ENCODE data around the gene SHF.

The SHF gene

GRCh38 chr15:45199136-45199810 lies 11.5 kb upstream of the SHF start:
- no peak for DNase-seq (ENCODE audit: low read depth)

GRCh38 chr15:45198337-45199135 lies 10.8 kb upstream of the SHF start:
- peak; percentile 89 for DNase-seq (ENCODE audit: low read depth)

- no peak for DNase-seq (ENCODE audit: low read depth)
Observed at GRCh38 chr15:45197512-45197911, 9.7 kb upstream of the SHF start.

GRCh38 chr15:45187578-45187893 lies 230 bp downstream of the SHF start:
- no peak for DNase-seq (ENCODE audit: low read depth)

GRCh38 chr15:45186771-45187577 lies 792 bp downstream of the SHF start:
- no peak for DNase-seq (ENCODE audit: low read depth)

GRCh38 chr15:45185903-45186770 lies 1.6 kb downstream of the SHF start:
- DNase-seq (ENCODE audit: low read depth) = no peak

GRCh38 chr15:45185069-45185779 lies 2.5 kb downstream of the SHF start:
- DNase-seq (ENCODE audit: low read depth) = no peak

GRCh38 chr15:45184562-45185041 lies 3.2 kb downstream of the SHF start:
- DNase-seq (ENCODE audit: low read depth) = no peak

GRCh38 chr15:45183511-45183910 lies 4.3 kb downstream of the SHF start:
- DNase-seq (ENCODE audit: low read depth) = no peak

GRCh38 chr15:45182996-45183395 lies 4.8 kb downstream of the SHF start:
- DNase-seq (ENCODE audit: low read depth) = no peak

- DNase-seq (ENCODE audit: low read depth) = no peak
Observed at GRCh38 chr15:45181491-45182285, 6.1 kb downstream of the SHF start.

GRCh38 chr15:45180648-45181436 lies 6.9 kb downstream of the SHF start:
- DNase-seq (ENCODE audit: low read depth) = no peak

GRCh38 chr15:45180201-45180600 lies 7.6 kb downstream of the SHF start:
- DNase-seq (ENCODE audit: low read depth) = no peak

- peak; percentile 27 for DNase-seq (ENCODE audit: low read depth)
Observed at GRCh38 chr15:45179221-45179985, 8.4 kb downstream of the SHF start.

GRCh38 chr15:45177285-45177684 lies 10.5 kb downstream of the SHF start:
- DNase-seq (ENCODE audit: low read depth) = no peak

GRCh38 chr15:45174577-45174976 lies 13.2 kb downstream of the SHF start:
- DNase-seq (ENCODE audit: low read depth) = no peak

- DNase-seq (ENCODE audit: low read depth) = no peak
Observed at GRCh38 chr15:45174069-45174468, 13.7 kb downstream of the SHF start.

- DNase-seq (ENCODE audit: low read depth) = no peak
Observed at GRCh38 chr15:45171912-45172311, 15.9 kb downstream of the SHF start.

Measured in stimulated activated CD8-positive, alpha-beta memory T cell treated with anti-CD3 and anti-CD28 coated beads, Interleukin-15, amount 100 ng/mL, for 1 hour (primary cell).